Endothelial cell of umbilical vein (primary cell): Measurements from ENCODE around the gene DCX. TPM values are rescaled to one million over a fixed set of nuclear protein-coding genes. Genes with fewer than 3 reads are reported as not detected.

Experiments
- BruUV-seq: library from RNA; stranded (reverse); fragments of 400-500 nt; replicated peaks from 2 replicates; lab custom pipeline; 2021; lab: Mats Ljungman, UMichigan
- CTCF ChIA-PET: fragments of 300-600, 350-600 bp; sonication (Branson Sonifier 250); formaldehyde crosslinking; loops from one replicate; lab custom pipeline; 2021; ENCODE audit warnings: antibody characterized with exemption, inconsistent platforms; lab: Charles Lee
- POLR2A ChIA-PET: fragments of 300-600, 350-600 bp; sonication (Branson Sonifier 250); formaldehyde crosslinking; loops from one replicate; lab custom pipeline; 2021; ENCODE audit warnings: antibody characterized with exemption, inconsistent platforms; lab: Charles Lee
- DNase-seq: peaks from one replicate; pipeline ENCODE4 v3.0.0-alpha.2; 2011; ENCODE audit warnings: low read depth, low spot score
- FAIRE-seq: peaks from 2 replicates; lab custom pipeline; 2011; peaks lifted over from hg19 to GRCh38; lab: Jason Lieb, UNC
- H2AFZ ChIP-seq: 2 replicates; pipeline ENCODE4 v1.6.0; 2012; ENCODE audit warnings: low read depth, low read length, control low read depth, inconsistent platforms
- H3K27ac ChIP-seq: 2 replicates; pipeline ENCODE4 v1.5.1; 2011; ENCODE audit warnings: low read depth, mild to moderate bottlenecking, control low read depth, low read length, moderate library complexity; ENCODE audit not compliant: insufficient read depth
- H3K27me3 ChIP-seq, 2 experiments: 2 replicates each; pipeline versions ENCODE4 v1.6.0 to v1.6.1; 2011; ENCODE audit warnings: low read length in 2 of 2, mixed read lengths in 1 of 2; ENCODE audit not compliant: control insufficient read depth in 2 of 2, insufficient read depth in 2 of 2
- H3K36me3 ChIP-seq, 2 experiments: 2 replicates in 1 of 2; 3 replicates in 1 of 2; pipeline ENCODE4 v1.5.1; 2011; ENCODE audit warnings: low read length in 2 of 2, mild to moderate bottlenecking in 1 of 2, moderate library complexity in 1 of 2; ENCODE audit not compliant: control insufficient read depth in 2 of 2, insufficient read depth in 2 of 2; ENCODE audit errors: extremely low read depth in 1 of 2
- H3K4me1 ChIP-seq: 3 replicates; pipeline ENCODE4 v1.5.1; 2011; ENCODE audit warnings: mild to moderate bottlenecking, low read length; ENCODE audit not compliant: control insufficient read depth, insufficient read depth; ENCODE audit errors: extremely low read depth
- H3K4me2 ChIP-seq: 2 replicates; pipeline ENCODE4 v1.6.1; 2011; ENCODE audit warnings: low read length, control low read depth, mixed read lengths; ENCODE audit not compliant: insufficient read depth
- H3K4me3 ChIP-seq, 3 experiments: fragments of 200-600 bp in 1 of 3; sonication (generic), shearing (Covaris generic) in 1 of 3; replicated peaks in 1 of 3; 2 replicates each; pipeline ENCODE4 v1.5.1; 2011 to 2016; ENCODE audit warnings: control low read depth in 3 of 3, low read length in 3 of 3, mild to moderate bottlenecking in 2 of 3, inconsistent platforms in 1 of 3, low read depth in 1 of 3, moderate library complexity in 1 of 3; ENCODE audit not compliant: insufficient read depth in 1 of 3
- H3K79me2 ChIP-seq: 2 replicates; pipeline ENCODE4 v1.6.0; 2012; ENCODE audit warnings: low read length, inconsistent platforms; ENCODE audit not compliant: control insufficient read depth, insufficient read depth
- H3K9ac ChIP-seq: replicated peaks from 2 replicates; pipeline ENCODE3; 2011; ENCODE audit warnings: low read length, control low read depth; ENCODE audit not compliant: insufficient read depth; ENCODE audit errors: extremely low read depth
- H3K9me1 ChIP-seq: replicated peaks from 3 replicates; pipeline ENCODE4 v1.6.0; 2011; ENCODE audit warnings: mild to moderate bottlenecking, low read length; ENCODE audit not compliant: control insufficient read depth, insufficient read depth; ENCODE audit errors: extremely low read depth
- H3K9me3 ChIP-seq: replicated peaks from 2 replicates; pipeline ENCODE4 v1.5.1; 2012; ENCODE audit warnings: low read length, inconsistent platforms; ENCODE audit not compliant: control insufficient read depth, insufficient read depth
- H4K20me1 ChIP-seq: replicated peaks from 2 replicates; pipeline ENCODE3; 2011; ENCODE audit warnings: mild to moderate bottlenecking, low read length; ENCODE audit not compliant: control insufficient read depth, insufficient read depth; ENCODE audit errors: extremely low read depth
- CTCF ChIP-seq, 2 donors: IDR thresholded peaks; 1 replicate in 1 of 2; 2 replicates in 1 of 2; pipeline ENCODE4 v1.5.1; 2011; ENCODE audit warnings: low read length in 2 of 2, mild to moderate bottlenecking in 2 of 2, moderate library complexity in 2 of 2, control low read depth in 1 of 2, inconsistent platforms in 1 of 2, low read depth in 1 of 2; ENCODE audit not compliant: insufficient read depth in 1 of 2; ENCODE audit errors: extremely low read depth in 1 of 2
- EZH2 ChIP-seq: IDR thresholded peaks from 2 replicates; pipeline ENCODE4 v1.6.1; 2012; ENCODE audit warnings: borderline replicate concordance, low read depth, mild to moderate bottlenecking, moderate library complexity, low read length, inconsistent platforms; ENCODE audit not compliant: severe bottlenecking
- FOS ChIP-seq: IDR thresholded peaks from 2 replicates; pipeline ENCODE4 v1.6.1; 2011; ENCODE audit warnings: mild to moderate bottlenecking, low read length, moderate library complexity, borderline replicate concordance; ENCODE audit not compliant: insufficient read depth
- GATA2 ChIP-seq: IDR thresholded peaks from 2 replicates; pipeline ENCODE4 v1.7.0; 2011; ENCODE audit warnings: low read depth, mild to moderate bottlenecking, moderate library complexity, mixed read lengths, low read length; ENCODE audit not compliant: insufficient read length, insufficient read depth
- JUN ChIP-seq: IDR thresholded peaks from 2 replicates; pipeline ENCODE4 v1.6.1; 2011; ENCODE audit warnings: borderline replicate concordance, low read depth; ENCODE audit not compliant: insufficient read length, insufficient read depth
- MAX ChIP-seq: IDR thresholded peaks from 2 replicates; pipeline ENCODE4 v1.6.1; 2011; ENCODE audit not compliant: insufficient read depth, insufficient read length
- MYC ChIP-seq: IDR thresholded peaks from one replicate; pipeline ENCODE4 v1.6.1; 2011; ENCODE audit warnings: mild to moderate bottlenecking, low read depth, low read length
- POLR2A ChIP-seq: IDR thresholded peaks from 2 replicates; pipeline ENCODE4 v1.6.1; 2012; ENCODE audit warnings: low read depth, mild to moderate bottlenecking, control low read depth, low read length
- POLR2AphosphoS5 ChIP-seq: IDR thresholded peaks from 2 replicates; pipeline ENCODE4 v1.6.1; 2012; ENCODE audit warnings: low read depth, mild to moderate bottlenecking, control low read depth, low read length, moderate library complexity; ENCODE audit not compliant: insufficient read depth
- dilution Hi-C: fragments of 300-500 bp; cut with MboI; formaldehyde crosslinking; loops from one replicate; pipeline ENCODE4 v1.15.0; 2019; ENCODE audit warnings: low sequenced_read_pairs; ENCODE audit not compliant: extremely low pct_ligation_motif_present
- intact Hi-C: fragments of 100-400 bp; cut with micrococcal nuclease; formaldehyde crosslinking; loops from one replicate; pipeline ENCODE4 v1.10.0; 2022
- polyA plus RNA-seq, 4 experiments: library from polyadenylated mRNA; depleted of rRNA in 3 of 4; stranded (reverse) in 3 of 4; unstranded in 1 of 4; fragments of >200 nt; gene quantifications; 2 replicates each; pipeline versions ENCODE4 v1.2.1 to v1.2.3, GENCODE V29; 2011 to 2012; ENCODE audit warnings: missing spikeins in 1 of 4
- small RNA-seq: library from RNA; depleted of rRNA; stranded (forward); fragments of <200 nt; gene quantifications from one replicate; pipeline ENCODE3, GENCODE V24; 2012; ENCODE audit warnings: low replicate concordance, low read depth; ENCODE audit not compliant: insufficient read depth, insufficient read length
- total RNA-seq: library from RNA; stranded (reverse); gene quantifications from 2 replicates; pipeline ENCODE4 v1.2.3, GENCODE V29; 2021

DCX gene
- total and polyA plus RNA-seq, 2 donors (not counting 3 experiments of a cell fraction or from before 2014, with no cell fraction given), result not detected

- Histone ChIP-seq H3K9me1 (no peaks in the 10 kb centered on the region), H3K27ac (no peak overlapping the region), H3K79me2 (no peaks in the 10 kb centered on the region), H2AFZ (no peak overlapping the region), H3K36me3 (no peaks in the 10 kb centered on the region), H3K9me3 (no peaks in the 10 kb centered on the region), H3K9ac (no peak overlapping the region), H3K4me3 (no peak overlapping the region), H3K4me2 (no peak overlapping the region), H4K20me1 (no peaks in the 10 kb centered on the region), H3K4me1 (no peaks in the 10 kb centered on the region), H3K27me3 (no peaks in the 10 kb centered on the region)
- BruUV-seq, result no TSS peak
- dilution Hi-C loops, result no loop called here
- DNase-seq (no peak), FAIRE-seq (peak; percentile 60)
- TF ChIP-seq POLR2A, result no peak
- TF ChIP-seq MYC, result no peak
- no peak for TF ChIP-seq POLR2AphosphoS5
- no peak for TF ChIP-seq JUN
- no peak for TF ChIP-seq FOS
- TF ChIP-seq CTCF (IDR thresholded peaks at IDR 0.05; ENCODE audit: extremely low read depth in 1 of 2, insufficient read depth in 1 of 2, low read depth in 1 of 2, low read length in 2 of 2), result no peak
- no peak for TF ChIP-seq MAX
- TF ChIP-seq GATA2, result no peak
- no peak for TF ChIP-seq EZH2
- POLR2A ChIA-PET, result no interaction called here
- intact Hi-C loops, result loop anchor here (10.0 kb wide), 1 partner anchor 389 kb away; no protein-coding TSS in a partner anchor
- CTCF ChIA-PET, result no interaction called here
These were observed 167.7 kb downstream of the DCX start for GRCh38 chrX:111244235-111244750.

Small RNA genes lying within 50 kb of the gene (small RNA-seq; reads per million reads assigned to genes)
- gene RNU6-496P, result 0.66 reads per million

Other genes with a start within 250 kb of the DCX start
- gene CAPN6, start 141.7 kb downstream of the DCX start, total RNA-seq, result not detected in 2 replicates
- not detected in 2 replicates for gene CAPN6, start 141.7 kb downstream of the DCX start, polyA plus RNA-seq
- not detected in 2 replicates for gene SERTM2, start 99.5 kb upstream of the DCX start, total RNA-seq
- not detected in 2 replicates for gene SERTM2, start 99.5 kb upstream of the DCX start, polyA plus RNA-seq